A549 treated with AZD2906 at 1 μM for 4 hours (cell line): ENCODE data around the gene CTNNBL1. TPM values are rescaled to one million over a fixed set of nuclear protein-coding genes. Genes with fewer than 3 reads are reported as not detected.

Experiments used
- total RNA-seq: library from RNA; stranded (reverse); fragments of 200-300 nt; extraction: Qiagen RNA extraction; gene quantifications from 5 replicates; pipeline ENCODE4 v1.2.3, GENCODE V29; 2022

Gene CTNNBL1
- total RNA-seq, result 57.7 to 66.1 TPM (median 63.1 TPM) in 5 replicates

GRCh38 chr20:37693635-37694626 is at the start of gene CTNNBL1:
CTNNBL1 (plus strand) TSS chr20:37694030; CDS start chr20:37694123, 93 bp downstream.

GRCh38 chr20:37902504-37903313 is 208.9 kb downstream of the CTNNBL1 start, which contains the start of gene VSTM2L:
VSTM2L (plus strand) TSS chr20:37903127; CDS start chr20:37903351, 224 bp downstream.

Other genes with a start within 250 kb of the CTNNBL1 start
- gene NNAT, start 172.8 kb upstream of the CTNNBL1 start, total RNA-seq, result not detected in 5 replicates
- gene BLCAP, start 166.2 kb upstream of the CTNNBL1 start, total RNA-seq, result 47.5 to 52.7 TPM (median 49.3 TPM) in 5 replicates
- gene VSTM2L, start 209.1 kb downstream of the CTNNBL1 start, total RNA-seq, result 20.6 to 33.5 TPM (median 26.8 TPM) in 5 replicates